H7 (cell line): ENCODE measurements around the gene TMEM235. TPM values are rescaled to one million over a fixed set of nuclear protein-coding genes. Genes with fewer than 3 reads are reported as not detected.
"Not testable (repeated sequence)": the region's sequence is repeated elsewhere in the genome, so short reads cannot be mapped to it uniquely, and the experiment has no call there.

ENCODE experiments used
- DNase-seq: peaks from one replicate; pipeline ENCODE4 v3.0.0; 2012
- H3K27me3 ChIP-seq: 2 replicates; pipeline ENCODE4 v1.6.0; 2011; ENCODE audit warnings: mild to moderate bottlenecking, low read length; ENCODE audit not compliant: control insufficient read depth, insufficient read depth
- H3K36me3 ChIP-seq: replicated peaks from 2 replicates; pipeline ENCODE4 v1.5.1; 2011; ENCODE audit warnings: low read length; ENCODE audit not compliant: control insufficient read depth, insufficient read depth
- H3K4me3 ChIP-seq: 2 replicates; pipeline ENCODE4 v1.5.1; 2011; ENCODE audit warnings: low read depth, mild to moderate bottlenecking, control low read depth, low read length, moderate library complexity; ENCODE audit not compliant: insufficient read depth
- total RNA-seq: library from RNA; depleted of rRNA; stranded (reverse); fragments of >200 nt; shearing (Covaris generic); gene quantifications from 2 replicates; pipeline ENCODE4 v1.2.3, GENCODE V29; 2014

Gene TMEM235
- total RNA-seq, 1 experiment from 2014 or later = not detected

DNA sequence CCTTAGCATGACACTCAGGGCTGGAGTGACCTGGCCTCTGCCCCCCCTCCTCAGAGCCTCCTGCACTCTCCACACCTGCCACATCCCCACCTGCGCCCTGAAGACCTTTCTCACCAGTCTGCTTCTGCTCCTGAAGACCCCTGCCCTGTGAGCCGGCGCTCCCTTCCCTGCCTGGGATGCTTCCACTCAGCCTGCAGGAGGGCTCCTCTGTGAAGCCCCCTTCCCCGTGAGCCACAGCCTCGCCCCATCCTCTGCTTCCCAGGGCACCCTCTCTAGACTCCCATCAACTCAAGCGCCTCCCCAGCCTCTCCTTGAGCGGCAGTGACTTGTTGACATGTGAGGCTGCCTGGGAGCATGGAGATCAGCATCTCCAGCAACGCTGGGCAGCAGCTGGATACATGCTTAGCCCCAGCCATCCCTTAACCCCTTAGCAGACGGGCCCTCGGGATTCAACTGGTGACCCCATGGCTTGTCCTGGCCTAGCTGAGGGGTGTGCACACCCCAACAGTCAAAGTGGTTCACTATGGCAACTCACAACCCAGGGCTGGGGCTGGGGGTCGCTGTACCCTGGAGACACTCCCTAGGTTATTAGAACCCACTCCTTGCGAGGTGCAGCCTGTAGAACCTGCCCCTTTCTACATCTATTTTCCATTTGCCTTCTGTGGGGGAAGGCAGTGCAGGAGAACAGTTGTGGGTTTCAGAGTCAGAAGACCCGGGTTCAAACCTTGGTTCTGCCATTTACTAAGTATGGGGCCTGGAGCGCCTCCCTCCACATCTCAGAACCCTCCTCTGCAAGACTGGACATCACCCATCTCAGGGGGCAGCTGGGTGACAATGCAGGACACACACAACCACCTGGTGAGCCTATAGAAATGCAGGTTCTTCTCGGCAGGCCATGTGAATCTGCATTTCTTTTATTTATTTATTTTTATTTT lies 21.5 kb downstream of the TMEM235 start:
- no peak overlapping the region for H3K4me3 ChIP-seq
- no peak for DNase-seq
- no peaks in the 10 kb centered on the region for H3K36me3 ChIP-seq
- no peaks in the 10 kb centered on the region for H3K27me3 ChIP-seq

DNA sequence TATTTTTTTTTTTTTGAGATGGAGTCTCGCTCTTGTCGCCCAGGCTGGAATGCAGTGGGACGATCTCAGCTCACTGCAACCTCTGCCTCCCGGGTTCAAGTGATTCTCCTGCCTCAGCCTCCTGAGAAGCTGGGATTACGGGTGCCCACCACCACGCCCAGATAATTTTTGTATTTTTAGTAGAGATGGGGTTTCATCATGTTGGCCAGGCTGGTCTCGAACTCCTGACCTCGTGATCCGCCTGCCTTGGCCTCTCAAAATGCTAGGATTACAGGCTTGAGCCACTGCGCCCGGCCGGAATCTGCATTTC lies 22.2 kb downstream of the TMEM235 start:
- not testable (repeated sequence) for H3K36me3 ChIP-seq, H3K27me3 ChIP-seq, DNase-seq
- H3K4me3 ChIP-seq = peak overlapping the region; percentile 78

DNA sequence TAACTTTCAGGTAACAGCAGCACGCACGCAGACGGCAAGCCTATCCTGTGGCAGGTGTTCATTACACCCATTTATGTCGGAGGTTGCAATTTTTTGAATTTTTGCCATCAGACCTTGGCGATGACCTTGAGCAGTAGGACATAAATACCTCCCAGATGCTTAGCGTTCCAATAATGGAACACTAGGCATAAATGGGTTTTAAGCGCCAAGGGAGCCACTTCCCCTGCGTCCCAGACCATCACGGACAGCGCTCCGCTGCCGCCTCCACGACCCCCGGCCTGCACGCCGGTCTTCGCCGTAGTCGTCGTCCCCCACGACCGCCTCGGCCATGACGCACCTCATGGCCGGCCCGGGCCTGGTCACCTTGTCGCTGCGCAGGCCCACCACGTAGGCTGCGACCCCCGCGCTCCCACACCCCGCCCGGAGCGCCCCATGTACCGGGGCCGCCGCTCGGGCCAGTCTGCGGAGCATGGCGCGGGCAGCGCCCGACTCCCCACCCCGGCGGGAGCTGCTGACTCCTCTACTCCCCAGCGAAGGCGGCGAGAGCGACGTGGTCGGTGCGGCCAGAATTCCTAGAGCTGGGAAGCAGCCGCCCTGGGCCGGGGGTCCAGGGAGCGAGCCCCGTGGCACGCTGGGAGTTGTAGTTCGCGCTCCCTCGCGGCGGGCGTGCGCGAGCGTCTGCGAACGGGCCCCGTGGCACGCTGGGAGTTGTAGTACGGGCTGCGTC lies 22.7 kb downstream of the TMEM235 start:
- peak; percentile 99 for DNase-seq
- H3K27me3 ChIP-seq = no peaks in the 10 kb centered on the region
- peak overlapping the region; percentile 78 for H3K4me3 ChIP-seq
- H3K36me3 ChIP-seq = no peaks in the 10 kb centered on the region

GRCh38 chr17:78255029-78255656 lies 23.7 kb downstream of the TMEM235 start:
- Histone ChIP-seq H3K4me3 (no peak overlapping the region), H3K27me3 (no peaks in the 10 kb centered on the region), H3K36me3 (no peaks in the 10 kb centered on the region)
- DNase-seq = no peak

DNA sequence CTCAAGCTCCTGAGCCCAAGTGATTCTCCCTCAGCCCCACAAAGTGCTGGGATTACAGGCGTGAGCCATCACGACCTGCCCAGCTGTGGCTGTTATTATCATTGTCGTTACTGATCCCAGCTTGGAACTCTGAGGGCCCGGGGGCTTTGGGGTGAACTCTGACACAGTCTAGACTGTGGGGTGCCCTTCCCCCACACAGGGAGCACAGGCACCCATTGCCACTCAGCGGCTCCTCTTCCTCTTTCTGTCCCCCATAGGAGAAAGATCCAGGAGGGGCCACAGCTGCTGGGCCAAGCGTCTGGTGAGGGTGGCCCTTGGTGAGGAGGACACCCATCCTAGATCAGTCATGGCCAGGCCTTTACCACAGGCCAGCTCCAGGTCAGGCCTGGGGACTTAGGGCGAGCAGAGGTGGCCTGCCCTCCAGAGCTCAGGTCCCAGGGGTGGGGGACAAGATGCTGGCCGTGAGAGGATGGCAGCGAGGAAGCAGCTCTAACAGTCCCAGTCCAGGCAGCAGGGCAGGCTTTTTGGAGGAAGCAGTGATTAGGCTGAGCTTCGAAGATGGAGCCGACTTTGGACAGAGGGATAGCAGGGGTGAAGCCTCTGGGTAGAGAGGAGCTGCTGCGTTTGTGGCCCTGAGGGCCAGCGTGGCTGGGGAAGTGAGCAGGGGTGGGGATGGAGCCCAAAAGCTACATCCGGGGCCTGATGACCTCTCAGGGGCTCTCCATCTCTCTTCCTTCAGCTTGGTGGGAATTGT lies 24.7 kb downstream of the TMEM235 start:
- Histone ChIP-seq H3K4me3 (no peak overlapping the region), H3K27me3 (no peaks in the 10 kb centered on the region)
- DNase-seq = no peak

GRCh38 chr17:78256707-78257591 lies 25.5 kb downstream of the TMEM235 start:
- DNase-seq = no peak
- Histone ChIP-seq H3K4me3 (no peak overlapping the region), H3K27me3 (no peaks in the 10 kb centered on the region), H3K36me3 (no peaks in the 10 kb centered on the region)

More for the DNA sequence above, 24.7 kb downstream of the TMEM235 start:
- H3K36me3 ChIP-seq = no peaks in the 10 kb centered on the region

GRCh38 chr17:78257810-78258322 lies 26.4 kb downstream of the TMEM235 start:
- DNase-seq = peak; percentile 68
- H3K4me3 ChIP-seq = no peak overlapping the region
- H3K36me3 ChIP-seq = no peaks in the 10 kb centered on the region
- H3K27me3 ChIP-seq = no peaks in the 10 kb centered on the region

DNA sequence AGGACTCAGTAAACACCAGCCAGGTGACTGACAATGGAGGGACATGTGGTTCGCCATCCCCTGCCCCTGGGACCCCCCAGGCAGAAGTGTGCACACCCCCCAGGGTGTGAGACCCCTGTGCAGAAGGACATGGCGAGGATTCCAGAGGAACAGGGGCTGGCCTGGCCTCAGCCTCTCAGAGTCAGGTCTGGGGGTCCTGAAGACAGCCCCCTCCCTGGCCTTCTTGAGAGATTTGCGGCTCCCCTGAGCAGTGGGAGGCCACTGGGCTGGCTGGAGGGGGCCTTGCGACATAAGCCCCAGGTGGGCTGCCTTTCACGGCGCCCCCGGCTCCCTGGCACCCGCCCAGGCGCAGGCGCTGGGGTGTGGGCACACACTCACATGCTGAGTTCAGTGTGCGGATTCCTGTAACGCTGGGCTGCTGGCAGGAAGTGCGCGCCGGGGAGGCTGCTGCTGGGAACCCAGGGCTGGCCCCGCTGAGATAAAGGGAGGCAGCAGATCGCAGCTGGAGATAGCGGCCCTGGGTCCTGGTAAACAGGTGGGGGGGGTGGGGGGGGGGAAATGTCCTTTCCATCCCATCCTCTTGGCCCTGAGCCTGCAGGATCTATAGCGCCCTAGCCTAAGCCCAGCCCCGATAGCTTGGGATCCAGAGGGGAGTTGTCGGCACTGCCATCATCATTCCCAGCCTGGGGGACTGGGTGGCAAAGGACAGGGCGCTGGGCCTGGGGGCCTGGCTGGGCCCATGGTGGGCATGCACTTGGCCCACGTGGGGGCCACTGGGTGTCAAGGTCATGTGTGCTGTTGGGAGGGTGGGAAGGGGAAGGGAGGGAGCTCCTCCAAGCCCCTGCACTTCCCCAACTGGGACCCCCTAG lies 27.1 kb downstream of the TMEM235 start:
- Histone ChIP-seq H3K36me3 (no peaks in the 10 kb centered on the region), H3K27me3 (no peaks in the 10 kb centered on the region), H3K4me3 (no peak overlapping the region)
- DNase-seq = peak; percentile 72

GRCh38 chr17:78259192-78259554 lies 27.7 kb downstream of the TMEM235 start:
- Histone ChIP-seq H3K27me3 (no peaks in the 10 kb centered on the region), H3K4me3 (no peak overlapping the region), H3K36me3 (no peaks in the 10 kb centered on the region)
- DNase-seq = no peak

GRCh38 chr17:78263063-78263735 lies 31.8 kb downstream of the TMEM235 start:
- Histone ChIP-seq H3K27me3 (no peaks in the 10 kb centered on the region), H3K4me3 (no peak overlapping the region), H3K36me3 (no peaks in the 10 kb centered on the region)
- DNase-seq = peak; percentile 66

DNA sequence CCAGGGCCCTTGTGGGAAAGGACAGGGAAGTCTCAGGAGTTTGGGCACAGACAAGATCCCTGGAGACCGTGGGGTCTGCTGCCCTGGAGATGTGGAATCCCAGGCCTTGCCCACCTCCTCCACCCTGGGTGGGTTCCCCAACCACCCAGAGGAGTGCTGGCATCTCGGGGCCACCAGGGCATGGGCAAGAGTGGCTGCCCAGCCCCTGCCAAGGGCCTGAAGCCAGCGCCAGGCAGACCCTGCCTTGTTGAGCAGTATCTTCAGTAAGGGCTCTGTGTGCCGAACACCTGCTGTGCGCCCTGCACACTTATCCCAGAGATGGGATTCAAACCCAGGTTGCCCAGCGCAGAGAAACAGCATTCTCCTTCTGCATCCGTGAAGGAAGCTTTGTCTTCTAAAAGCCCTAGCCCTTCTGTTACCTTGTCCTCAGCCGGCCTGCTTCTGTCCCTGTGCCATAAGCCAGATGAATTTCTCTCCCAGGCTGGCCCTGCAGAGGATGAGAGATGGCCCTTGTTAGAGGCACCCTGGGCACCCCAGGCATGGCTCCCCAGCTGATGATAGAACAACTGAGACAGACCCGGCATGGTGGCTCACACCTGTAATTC lies 32.4 kb downstream of the TMEM235 start:
- peak; percentile 62 for DNase-seq
- no peak overlapping the region for H3K4me3 ChIP-seq
- no peaks in the 10 kb centered on the region for H3K27me3 ChIP-seq
- H3K36me3 ChIP-seq = no peaks in the 10 kb centered on the region

- Histone ChIP-seq H3K27me3 (peaks cover 2% of the 10 kb centered on the region; the same call in 1 of the 2 replicates), H3K4me3 (no peak overlapping the region), H3K36me3 (no peaks in the 10 kb centered on the region)
- DNase-seq = peak; percentile 72
Measured at GRCh38 chr17:78264590-78264989, 33.2 kb downstream of the TMEM235 start.
